Measurements from ENCODE around the gene ILF3.

DNA sequence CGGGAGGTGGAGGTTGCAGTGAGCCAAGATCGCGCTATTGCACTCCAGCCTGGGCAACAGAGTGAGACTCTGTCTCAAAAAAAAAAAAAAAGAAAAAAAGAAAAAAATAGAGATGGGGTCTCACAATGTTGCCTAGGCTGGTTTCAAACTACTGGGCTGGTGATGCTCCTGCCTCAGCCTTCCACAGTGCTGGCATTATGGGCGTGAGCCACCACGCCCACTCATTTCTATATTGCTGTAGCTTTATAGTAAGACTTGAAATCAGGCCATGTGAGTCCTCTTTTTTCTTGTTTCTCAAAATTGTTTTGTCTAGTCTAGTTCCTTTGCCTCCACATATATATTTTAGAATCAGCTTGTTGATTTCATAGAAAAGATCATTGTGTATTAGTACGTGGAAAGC is 82.0 kb downstream of the ILF3 start:
- TF ChIP-seq, protein P1, sequence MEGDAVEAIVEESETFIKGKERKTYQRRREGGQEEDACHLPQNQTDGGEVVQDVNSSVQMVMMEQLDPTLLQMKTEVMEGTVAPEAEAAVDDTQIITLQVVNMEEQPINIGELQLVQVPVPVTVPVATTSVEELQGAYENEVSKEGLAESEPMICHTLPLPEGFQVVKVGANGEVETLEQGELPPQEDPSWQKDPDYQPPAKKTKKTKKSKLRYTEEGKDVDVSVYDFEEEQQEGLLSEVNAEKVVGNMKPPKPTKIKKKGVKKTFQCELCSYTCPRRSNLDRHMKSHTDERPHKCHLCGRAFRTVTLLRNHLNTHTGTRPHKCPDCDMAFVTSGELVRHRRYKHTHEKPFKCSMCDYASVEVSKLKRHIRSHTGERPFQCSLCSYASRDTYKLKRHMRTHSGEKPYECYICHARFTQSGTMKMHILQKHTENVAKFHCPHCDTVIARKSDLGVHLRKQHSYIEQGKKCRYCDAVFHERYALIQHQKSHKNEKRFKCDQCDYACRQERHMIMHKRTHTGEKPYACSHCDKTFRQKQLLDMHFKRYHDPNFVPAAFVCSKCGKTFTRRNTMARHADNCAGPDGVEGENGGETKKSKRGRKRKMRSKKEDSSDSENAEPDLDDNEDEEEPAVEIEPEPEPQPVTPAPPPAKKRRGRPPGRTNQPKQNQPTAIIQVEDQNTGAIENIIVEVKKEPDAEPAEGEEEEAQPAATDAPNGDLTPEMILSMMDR (conservative IDR thresholded peaks at IDR 0.05; ENCODE audit: low read length) = no peak
- no peak for TF ChIP-seq EZH2phosphoT487 (IDR thresholded peaks at IDR 0.05; ENCODE audit: borderline replicate concordance, low read depth, low read length)

Data from OCI-LY7 (cell line).